ENCODE data around the gene AMPD2. TPM values are rescaled to one million over a fixed set of nuclear protein-coding genes. Genes with fewer than 3 reads are reported as not detected.

AMPD2 gene
- total RNA-seq, 6 donors from 2014 or later: 39.5 to 183 (median 58.9) TPM

DNA sequence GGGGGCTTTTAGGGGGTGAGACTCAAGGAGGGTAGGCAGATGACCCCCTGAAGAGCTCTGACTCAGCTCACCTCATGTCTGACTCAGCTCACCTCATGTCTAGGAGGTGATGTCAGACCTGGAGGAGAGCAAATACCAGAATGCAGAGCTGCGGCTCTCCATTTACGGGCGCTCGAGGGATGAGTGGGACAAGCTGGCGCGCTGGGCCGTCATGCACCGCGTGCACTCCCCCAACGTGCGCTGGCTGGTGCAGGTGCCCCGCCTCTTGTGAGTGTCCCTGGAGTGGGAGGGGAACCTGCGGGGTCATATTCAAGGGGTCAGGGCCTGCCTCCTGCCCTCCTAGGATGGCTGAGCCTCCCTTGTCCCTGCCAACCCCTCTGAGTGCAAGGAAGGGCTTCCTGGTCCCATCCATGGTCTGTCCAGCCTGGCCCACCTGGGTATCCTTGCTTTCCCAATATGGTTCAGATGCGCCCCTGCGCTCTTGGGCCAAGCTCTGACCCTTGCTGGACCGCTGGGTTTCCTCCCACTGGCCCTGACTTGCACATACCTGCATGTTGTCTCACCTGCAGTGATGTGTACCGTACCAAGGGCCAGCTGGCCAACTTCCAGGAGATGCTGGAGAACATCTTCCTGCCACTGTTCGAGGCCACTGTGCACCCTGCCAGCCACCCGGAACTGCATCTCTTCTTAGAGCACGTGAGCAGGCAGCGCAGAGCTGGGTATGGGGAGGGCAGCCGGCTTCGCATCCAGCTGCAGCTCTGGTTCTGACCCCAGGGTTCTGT, 9.1 kb downstream of the AMPD2 start:
- no peak overlapping the region for H3K4me3 ChIP-seq
- WGBS, 2 donors: 88 to 89% methylated on average over 14 to 23 of the region's 23 CpGs
- peak in 1 of 2 donors; percentile 68 for DNase-seq
- peaks cover 8 to 10% (median 9%) of the 10 kb centered on the region in 4 donors for H3K4me1 ChIP-seq
- H3K9me3 ChIP-seq: no peaks in the 10 kb centered on the region
- TF ChIP-seq EP300 (IDR thresholded peaks at IDR 0.05): no peak
- no peak for TF ChIP-seq POLR2A (IDR thresholded peaks at IDR 0.05)
- TF ChIP-seq POLR2AphosphoS5 (IDR thresholded peaks at IDR 0.05): no peak
- TF ChIP-seq, protein P1, sequence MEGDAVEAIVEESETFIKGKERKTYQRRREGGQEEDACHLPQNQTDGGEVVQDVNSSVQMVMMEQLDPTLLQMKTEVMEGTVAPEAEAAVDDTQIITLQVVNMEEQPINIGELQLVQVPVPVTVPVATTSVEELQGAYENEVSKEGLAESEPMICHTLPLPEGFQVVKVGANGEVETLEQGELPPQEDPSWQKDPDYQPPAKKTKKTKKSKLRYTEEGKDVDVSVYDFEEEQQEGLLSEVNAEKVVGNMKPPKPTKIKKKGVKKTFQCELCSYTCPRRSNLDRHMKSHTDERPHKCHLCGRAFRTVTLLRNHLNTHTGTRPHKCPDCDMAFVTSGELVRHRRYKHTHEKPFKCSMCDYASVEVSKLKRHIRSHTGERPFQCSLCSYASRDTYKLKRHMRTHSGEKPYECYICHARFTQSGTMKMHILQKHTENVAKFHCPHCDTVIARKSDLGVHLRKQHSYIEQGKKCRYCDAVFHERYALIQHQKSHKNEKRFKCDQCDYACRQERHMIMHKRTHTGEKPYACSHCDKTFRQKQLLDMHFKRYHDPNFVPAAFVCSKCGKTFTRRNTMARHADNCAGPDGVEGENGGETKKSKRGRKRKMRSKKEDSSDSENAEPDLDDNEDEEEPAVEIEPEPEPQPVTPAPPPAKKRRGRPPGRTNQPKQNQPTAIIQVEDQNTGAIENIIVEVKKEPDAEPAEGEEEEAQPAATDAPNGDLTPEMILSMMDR (IDR thresholded peaks at IDR 0.05): no peak
- peaks cover 14 to 58% (median 54%) of the 10 kb centered on the region in 4 donors for H3K36me3 ChIP-seq
- ATAC-seq (ENCODE audit: low FRiP score in 2 of 2): no peak
- no peaks in the 10 kb centered on the region for H3K27me3 ChIP-seq
- no peak overlapping the region for H3K27ac ChIP-seq

DNA sequence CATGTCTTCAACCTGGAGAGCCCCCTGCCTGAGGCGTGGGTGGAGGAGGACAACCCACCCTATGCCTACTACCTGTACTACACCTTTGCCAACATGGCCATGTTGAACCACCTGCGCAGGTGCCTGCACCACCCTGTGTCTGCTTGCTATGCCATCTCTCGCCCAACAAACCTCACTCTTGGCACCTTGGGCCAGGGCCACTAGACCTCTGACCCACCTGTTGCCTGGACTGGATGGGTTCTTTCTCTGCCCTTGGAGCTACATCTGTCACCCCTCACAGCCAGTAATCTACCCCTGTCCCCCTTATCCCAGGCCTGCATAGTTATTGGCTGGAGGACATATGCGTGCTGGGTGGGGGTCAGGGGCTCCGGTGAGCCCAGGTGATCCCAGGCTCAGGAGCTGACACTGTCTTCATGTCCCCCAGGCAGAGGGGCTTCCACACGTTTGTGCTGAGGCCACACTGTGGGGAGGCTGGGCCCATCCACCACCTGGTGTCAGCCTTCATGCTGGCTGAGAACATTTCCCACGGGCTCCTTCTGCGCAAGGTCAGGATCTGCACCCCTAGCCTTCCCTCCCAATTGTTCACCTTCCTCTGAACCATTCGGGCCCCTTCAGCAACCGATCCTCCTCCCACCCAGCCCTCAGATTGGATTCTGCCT, 9.9 kb downstream of the AMPD2 start:
- H3K9me3 ChIP-seq: no peaks in the 10 kb centered on the region
- H3K27me3 ChIP-seq: no peaks in the 10 kb centered on the region
- no peak for ATAC-seq (ENCODE audit: low FRiP score in 2 of 2)
- H3K27ac ChIP-seq: no peak overlapping the region
- H3K4me1 ChIP-seq: peaks cover 1 to 4% (median 2%) of the 10 kb centered on the region in 4 donors
- 89 to 91% methylated on average over 7 to 10 of the region's 10 CpGs for WGBS, 2 donors
- no peak overlapping the region for H3K4me3 ChIP-seq
- DNase-seq: no peak
- TF ChIP-seq POLR2AphosphoS5 (IDR thresholded peaks at IDR 0.05): no peak
- TF ChIP-seq, protein P1 (IDR thresholded peaks at IDR 0.05): no peak
- peaks cover 14 to 58% (median 54%) of the 10 kb centered on the region in 4 donors for H3K36me3 ChIP-seq

DNA sequence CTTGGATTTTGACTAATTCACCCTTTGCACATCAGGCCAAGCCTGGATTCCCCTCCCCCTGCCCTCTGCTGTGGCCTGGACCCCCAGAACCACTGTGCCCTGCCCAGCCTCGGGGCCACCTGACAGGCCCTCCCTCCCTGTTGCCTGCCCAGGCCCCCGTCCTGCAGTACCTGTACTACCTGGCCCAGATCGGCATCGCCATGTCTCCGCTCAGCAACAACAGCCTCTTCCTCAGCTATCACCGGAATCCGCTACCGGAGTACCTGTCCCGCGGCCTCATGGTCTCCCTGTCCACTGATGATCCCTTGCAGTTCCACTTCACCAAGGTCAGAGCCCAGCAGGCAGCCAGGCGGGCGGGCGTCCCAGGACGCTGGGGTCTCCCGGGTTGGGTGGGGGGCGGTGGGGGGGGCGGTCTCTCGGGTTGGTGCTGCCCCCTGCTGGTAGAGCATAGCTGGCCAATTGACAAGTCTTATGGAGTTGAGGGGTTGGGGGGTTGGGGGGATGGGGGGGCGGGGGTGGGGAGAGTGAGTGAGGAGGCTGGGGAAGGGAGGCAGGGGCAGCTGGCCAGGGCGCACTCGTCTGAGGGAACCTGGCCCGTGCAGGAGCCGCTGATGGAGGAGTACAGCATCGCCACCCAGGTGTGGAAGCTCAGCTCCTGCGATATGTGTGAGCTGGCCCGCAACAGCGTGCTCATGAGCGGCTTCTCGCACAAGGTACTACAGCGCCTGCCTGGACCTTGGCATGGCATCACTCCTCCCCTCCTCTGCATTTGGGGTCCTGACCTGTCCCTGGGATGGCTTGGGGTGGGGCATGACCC, 10.7 kb downstream of the AMPD2 start:
- TF ChIP-seq POLR2A (IDR thresholded peaks at IDR 0.05) (no peak), EP300 (IDR thresholded peaks at IDR 0.05) (no peak)
- TF ChIP-seq, protein P1 (IDR thresholded peaks at IDR 0.05): peak in 3 of 6 experiments; percentile 21 to 58 (median 32)
- Histone ChIP-seq H3K27me3 (no peaks in the 10 kb centered on the region), H3K9me3 (no peaks in the 10 kb centered on the region), H3K4me3 (no peak overlapping the region), H3K36me3 (peaks cover 14 to 58% (median 54%) of the 10 kb centered on the region in 4 donors), H3K27ac (no peak overlapping the region), H3K4me1 (no peaks in the 10 kb centered on the region)
- WGBS, 2 donors: 80 to 94% methylated on average over 13 to 21 of the region's 30 CpGs
- no peak for ATAC-seq (ENCODE audit: low FRiP score in 2 of 2)
- peak in 1 of 2 donors; percentile 72 for DNase-seq

DNA sequence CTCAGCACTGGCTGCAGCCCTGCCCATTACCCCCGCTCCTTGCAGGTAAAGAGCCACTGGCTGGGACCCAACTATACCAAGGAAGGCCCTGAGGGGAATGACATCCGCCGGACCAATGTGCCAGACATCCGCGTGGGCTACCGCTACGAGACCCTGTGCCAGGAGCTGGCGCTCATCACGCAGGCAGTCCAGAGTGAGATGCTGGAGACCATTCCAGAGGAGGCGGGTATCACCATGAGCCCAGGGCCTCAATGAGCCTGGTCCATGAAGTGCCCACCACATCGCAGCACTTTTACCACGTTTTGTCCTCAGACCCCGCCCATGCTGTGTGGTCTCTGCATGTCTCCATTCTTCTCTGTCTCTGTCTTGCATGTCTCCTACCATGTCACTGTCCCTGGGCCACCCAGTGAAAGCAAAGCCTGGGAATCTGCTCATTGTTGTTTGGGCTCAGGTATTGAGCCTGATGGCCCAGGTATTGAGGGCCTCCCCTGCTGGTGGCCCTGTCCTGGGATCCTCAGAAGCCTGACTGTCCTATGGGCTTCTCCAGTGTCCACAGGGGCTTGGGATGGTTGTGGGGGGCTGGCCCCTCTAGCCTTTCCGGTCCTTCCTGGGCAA, 11.4 kb downstream of the AMPD2 start:
- 93 to 96% methylated on average over 7 to 12 of the region's 14 CpGs for WGBS, 2 donors
- DNase-seq: no peak

More for the DNA sequence above, 11.4 kb downstream of the AMPD2 start:
- Histone ChIP-seq H3K36me3 (peaks cover 14 to 57% (median 52%) of the 10 kb centered on the region in 4 donors), H3K4me1 (peaks cover 0 to 2% (median under 1%) of the 10 kb centered on the region in 4 donors), H3K9me3 (no peaks in the 10 kb centered on the region), H3K27me3 (no peaks in the 10 kb centered on the region), H3K4me3 (no peak overlapping the region), H3K27ac (no peak overlapping the region)
- TF ChIP-seq EP300 (IDR thresholded peaks at IDR 0.05) (no peak), POLR2A (IDR thresholded peaks at IDR 0.05) (no peak), POLR2AphosphoS5 (IDR thresholded peaks at IDR 0.05) (no peak)
- TF ChIP-seq, protein P1 (IDR thresholded peaks at IDR 0.05): no peak
- ATAC-seq (ENCODE audit: low FRiP score in 2 of 2): no peak

Data from upper lobe of left lung (tissue), 6 donors.